B cell (primary cell): ENCODE measurements around the gene OR8H2. TPM values are rescaled to one million over a fixed set of nuclear protein-coding genes. Genes with fewer than 3 reads are reported as not detected.
"Not testable (repeated sequence)": the region's sequence is repeated elsewhere in the genome, so short reads cannot be mapped to it uniquely, and the experiment has no call there.

Source experiments
- ATAC-seq: fragments of 200-7000 bp; cut with Tn5 transposase; one replicate; pipeline ENCODE4 v1.10.0; 2021; ENCODE audit warnings: low read depth, mild to moderate bottlenecking, moderate number of reproducible peaks, moderate library complexity
- CTCF ChIA-PET: fragments of 350-600 bp; sonication (Branson Sonifier 250); formaldehyde crosslinking; loops from one replicate; lab custom pipeline; 2021; ENCODE audit warnings: antibody characterized with exemption, inconsistent platforms; lab: Charles Lee
- POLR2A ChIA-PET: fragments of 350-600 bp; sonication (Branson Sonifier 250); formaldehyde crosslinking; loops from one replicate; lab custom pipeline; 2021; ENCODE audit warnings: antibody characterized with exemption; lab: Charles Lee
- DNase-seq: peaks from one replicate; pipeline ENCODE4 v3.0.0; 2013
- H2AFZ ChIP-seq: 2 replicates; pipeline ENCODE4 v1.6.1; 2012; ENCODE audit warnings: mild to moderate bottlenecking, low read depth, low read length; ENCODE audit not compliant: insufficient read depth, poor library complexity, severe bottlenecking
- H3K27ac ChIP-seq, 2 donors: 1 replicate in 1 of 2; 2 replicates in 1 of 2; pipeline ENCODE4 v1.5.1; 2012 to 2013; ENCODE audit warnings: low read length in 2 of 2, mild to moderate bottlenecking in 2 of 2, moderate library complexity in 1 of 2
- H3K27me3 ChIP-seq, 4 experiments: fragments of 200-600 bp in 1 of 4; sonication (generic) in 1 of 4; replicated peaks in 1 of 4; 1 replicate in 2 of 4; 2 replicates in 2 of 4; pipeline versions ENCODE4 v1.6.1 to v1.7.0; 2013 to 2016; ENCODE audit warnings: low read length in 3 of 4, mild to moderate bottlenecking in 2 of 4, mixed read lengths in 1 of 4, moderate library complexity in 1 of 4; ENCODE audit not compliant: insufficient read depth in 4 of 4, control insufficient read depth in 3 of 4; ENCODE audit errors: control extremely low read depth in 1 of 4
- H3K36me3 ChIP-seq, 2 experiments: replicated peaks in 1 of 2; 1 replicate in 1 of 2; 2 replicates in 1 of 2; pipeline versions ENCODE4 v1.6.1 to v1.7.1; 2013; ENCODE audit warnings: low read length in 1 of 2; ENCODE audit not compliant: insufficient read depth in 2 of 2, control insufficient read depth in 1 of 2; ENCODE audit errors: control extremely low read depth in 1 of 2, extremely low read depth in 1 of 2
- H3K4me1 ChIP-seq, 2 donors: fragments of 200-600 bp in 1 of 2; sonication (generic) in 1 of 2; 1 replicate in 1 of 2; 2 replicates in 1 of 2; pipeline versions ENCODE4 v1.5.1 to v1.6.1; 2013 to 2017; ENCODE audit warnings: low read length in 2 of 2; ENCODE audit not compliant: control insufficient read depth in 2 of 2, insufficient read depth in 2 of 2
- H3K4me2 ChIP-seq: replicated peaks from 2 replicates; pipeline ENCODE3; 2012; ENCODE audit warnings: mild to moderate bottlenecking, low read depth, low read length; ENCODE audit not compliant: poor library complexity, severe bottlenecking
- H3K4me3 ChIP-seq, 5 experiments: fragments of 200-600 bp in 1 of 5; sonication (generic) in 1 of 5; 1 replicate in 3 of 5; 2 replicates in 2 of 5; pipeline versions ENCODE4 v1.5.1 to v1.7.0; 2011 to 2016; ENCODE audit warnings: low read length in 4 of 5, mild to moderate bottlenecking in 4 of 5, low read depth in 2 of 5, control low read depth in 1 of 5, moderate library complexity in 1 of 5; ENCODE audit not compliant: insufficient read depth in 1 of 5; ENCODE audit errors: control extremely low read depth in 1 of 5, extremely low read depth in 1 of 5
- H3K79me2 ChIP-seq: fragments of 200-600 bp; sonication (generic); one replicate; pipeline ENCODE4 v1.6.0; 2016; ENCODE audit warnings: low read length; ENCODE audit not compliant: control insufficient read depth, insufficient read depth
- H3K9ac ChIP-seq: fragments of 200-600 bp; sonication (generic); 2 replicates; pipeline ENCODE4 v1.6.1; 2017; ENCODE audit warnings: mild to moderate bottlenecking, low read length, moderate library complexity
- H3K9me3 ChIP-seq, 3 donors: one replicate each; pipeline versions ENCODE4 v1.6.1 to v1.7.1; 2013; ENCODE audit warnings: low read length in 2 of 3; ENCODE audit not compliant: control insufficient read depth in 2 of 3, insufficient read depth in 1 of 3; ENCODE audit errors: control extremely low read depth in 1 of 3
- H4K20me1 ChIP-seq: 2 replicates; pipeline ENCODE4 v1.6.0; 2012; ENCODE audit warnings: mild to moderate bottlenecking, low read length; ENCODE audit not compliant: insufficient read depth, control insufficient read depth, poor library complexity, severe bottlenecking
- H3K27ac Mint-ChIP-seq: one replicate; pipeline ENCODE4 v1.8.0; 2021; ENCODE audit warnings: mixed read lengths
- H3K27me3 Mint-ChIP-seq: one replicate; pipeline ENCODE4 v1.8.0; 2021; ENCODE audit warnings: mixed read lengths
- H3K4me1 Mint-ChIP-seq: one replicate; pipeline ENCODE4 v1.8.0; 2021; ENCODE audit warnings: mixed read lengths
- H3K4me3 Mint-ChIP-seq: one replicate; pipeline ENCODE4 v1.8.0; 2021; ENCODE audit warnings: mixed read lengths
- H3K9me3 Mint-ChIP-seq: one replicate; pipeline ENCODE4 v1.8.0; 2022; ENCODE audit warnings: mixed read lengths; ENCODE audit not compliant: insufficient read depth
- CTCF ChIP-seq: fragments of 200-600 bp; IDR thresholded peaks from one replicate; pipeline ENCODE4 v1.8.0; 2022; ENCODE audit warnings: antibody characterized with exemption, mild to moderate bottlenecking
- EZH2 ChIP-seq: IDR thresholded peaks from 2 replicates; pipeline ENCODE4 v1.6.1; 2012; ENCODE audit warnings: borderline replicate concordance, low read depth, mild to moderate bottlenecking, moderate library complexity, low read length; ENCODE audit not compliant: insufficient read depth, poor library complexity, severe bottlenecking
- WGBS: methylation state at CpG from one replicate; pipeline ENCODE4 v1.1.5; 2013; ENCODE audit warnings: missing lambda C conversion rate; ENCODE audit not compliant: insufficient coverage; 5-methylcytosine and 5-hydroxymethylcytosine counted together
- intact Hi-C: fragments of 100-400 bp; cut with micrococcal nuclease; formaldehyde crosslinking; loops from one replicate; pipeline ENCODE4 v1.10.0; 2022
- polyA minus RNA-seq: library from RNA; depleted of rRNA, polyadenylated mRNA; stranded (reverse); fragments of >200 nt; gene quantifications from 2 replicates; pipeline ENCODE4 v1.2.3, GENCODE V29; 2012
- polyA plus RNA-seq: library from polyadenylated mRNA; depleted of rRNA; stranded (reverse); fragments of >200 nt; gene quantifications from 2 replicates; pipeline ENCODE4 v1.2.3, GENCODE V29; 2012
- total RNA-seq, 2 donors: library from RNA; stranded (reverse); fragments of 120-200 nt in 1 of 2; gene quantifications; 1 replicate in 1 of 2; 2 replicates in 1 of 2; pipeline versions ENCODE4 v1.2.3 to v1.2.4, GENCODE V29; 2013 to 2022

Gene OR8H2, protein sequence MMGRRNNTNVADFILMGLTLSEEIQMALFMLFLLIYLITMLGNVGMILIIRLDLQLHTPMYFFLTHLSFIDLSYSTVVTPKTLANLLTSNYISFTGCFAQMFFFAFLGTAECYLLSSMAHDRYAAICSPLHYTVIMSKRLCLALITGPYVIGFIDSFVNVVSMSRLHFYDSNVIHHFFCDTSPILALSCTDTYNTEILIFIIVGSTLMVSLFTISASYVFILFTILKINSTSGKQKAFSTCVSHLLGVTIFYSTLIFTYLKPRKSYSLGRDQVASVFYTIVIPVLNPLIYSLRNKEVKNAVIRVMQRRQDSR
- total RNA-seq (not detected in 2 replicates), polyA plus RNA-seq (not detected in 2 replicates), polyA minus RNA-seq (not detected in 2 replicates)
- total RNA-seq (2013): not detected

GRCh38 chr11:56103210-56103737 lies at the start of gene OR8H2:
TSS of gene OR8H2 (plus strand) at chr11:56103687. CDS start at chr11:56105043, 1,356 bp downstream.
- H3K4me1 Mint-ChIP-seq: no peaks in the 10 kb centered on the region
- CTCF ChIA-PET: no interaction called here
- POLR2A ChIA-PET: no interaction called here
- intact Hi-C loops: no loop called here
- peaks cover 0 to 2% (median 1%) of the 10 kb centered on the region in 3 donors for H3K9me3 ChIP-seq
- no peak within 1 kb of the TSS for H2AFZ ChIP-seq
- H3K4me3 Mint-ChIP-seq: no peak within 1 kb of the TSS
- H3K4me2 ChIP-seq: no peak within 1 kb of the TSS
- H3K9ac ChIP-seq: no peak within 1 kb of the TSS
- TF ChIP-seq CTCF: no peak
- no peak for TF ChIP-seq EZH2
- H3K27ac Mint-ChIP-seq: no peak within 1 kb of the TSS
- no peaks in the 10 kb centered on the region for H4K20me1 ChIP-seq
- no peaks in the 10 kb centered on the region for H3K79me2 ChIP-seq
- no peaks in the 10 kb centered on the region for H3K4me1 ChIP-seq
- no peak within 1 kb of the TSS for H3K27ac ChIP-seq
- DNase-seq (no peak), ATAC-seq (no peak)
- no peak within 1 kb of the TSS for H3K4me3 ChIP-seq
- no peaks in the 10 kb centered on the region for H3K36me3 ChIP-seq
- H3K27me3 Mint-ChIP-seq: no peaks in the 10 kb centered on the region
- no peaks in the 10 kb centered on the region for H3K27me3 ChIP-seq
- H3K9me3 Mint-ChIP-seq: peaks cover 7% of the 10 kb centered on the region

DNA sequence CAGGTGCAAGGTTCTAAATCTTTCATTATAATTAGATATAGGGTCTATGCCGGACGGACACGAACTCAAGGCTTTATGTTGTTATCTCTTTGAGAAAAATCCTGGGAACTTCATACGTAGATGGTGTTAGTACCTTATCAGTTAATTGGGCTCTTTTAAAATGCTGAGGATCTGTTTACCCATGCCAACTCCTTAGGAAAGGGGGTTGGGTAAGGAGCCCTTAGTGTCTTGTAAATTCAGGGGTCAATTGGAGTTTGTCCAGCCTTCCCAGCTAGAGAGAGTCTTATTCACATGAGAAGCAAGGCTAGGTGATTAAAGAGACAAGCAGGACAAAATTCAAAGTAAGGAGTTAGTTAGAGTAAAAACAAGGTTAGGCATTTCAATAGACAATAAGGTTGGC lies 47.1 kb upstream of the OR8H2 start:
- H3K4me2 ChIP-seq, CTCF ChIA-PET, H3K9me3 Mint-ChIP-seq, H3K4me1 Mint-ChIP-seq, ATAC-seq, H3K9me3 ChIP-seq, H4K20me1 ChIP-seq, H3K9ac ChIP-seq, H3K4me3 ChIP-seq, H3K4me1 ChIP-seq, H3K27ac ChIP-seq, intact Hi-C loops, H2AFZ ChIP-seq, H3K27ac Mint-ChIP-seq, H3K36me3 ChIP-seq, H3K4me3 Mint-ChIP-seq, POLR2A ChIA-PET, DNase-seq, H3K79me2 ChIP-seq, H3K27me3 ChIP-seq, H3K27me3 Mint-ChIP-seq: not testable (repeated sequence)
- 0% methylated on average over 1 of the region's 4 CpGs for WGBS

DNA sequence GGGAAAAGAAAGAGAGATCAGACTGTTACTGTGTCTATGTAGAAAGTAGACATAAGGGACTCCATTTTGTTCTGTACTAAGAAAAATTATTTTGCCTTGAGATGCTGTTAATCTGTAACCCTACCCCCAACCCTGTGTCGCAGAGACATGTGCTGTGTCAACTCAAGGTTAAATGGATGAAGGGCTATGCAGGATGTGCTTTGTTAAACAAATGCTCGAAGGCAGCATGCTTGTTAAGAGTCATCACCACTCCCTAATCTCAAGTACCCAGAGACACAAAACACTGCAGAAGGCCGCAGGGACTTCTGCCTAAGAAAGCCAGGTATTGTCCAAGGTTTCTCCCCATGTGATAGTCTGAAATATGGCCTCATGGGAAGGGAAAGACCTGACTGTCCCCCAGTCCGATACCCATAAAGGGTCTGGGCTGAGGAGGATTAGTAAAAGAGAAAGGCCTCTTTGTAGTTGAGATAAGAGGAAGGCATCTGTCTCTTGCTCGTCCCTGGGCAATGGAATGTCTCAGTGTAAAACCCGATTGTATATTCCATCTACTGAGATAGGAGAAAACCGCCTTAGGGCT lies 45.7 kb upstream of the OR8H2 start:
- H3K27me3 Mint-ChIP-seq, H3K27me3 ChIP-seq, CTCF ChIA-PET, H4K20me1 ChIP-seq, POLR2A ChIA-PET, H3K27ac Mint-ChIP-seq, H3K79me2 ChIP-seq, H3K4me2 ChIP-seq, H3K9ac ChIP-seq, DNase-seq, H3K4me1 Mint-ChIP-seq, intact Hi-C loops, H3K4me3 Mint-ChIP-seq, H3K9me3 Mint-ChIP-seq, H3K4me3 ChIP-seq, H2AFZ ChIP-seq, H3K36me3 ChIP-seq, H3K9me3 ChIP-seq, H3K4me1 ChIP-seq, ATAC-seq, H3K27ac ChIP-seq: not testable (repeated sequence)
- no CpG with 5 or more reads among the region's 7 CpGs for WGBS
